CD8-positive, alpha-beta memory T cell (primary cell): ENCODE measurements around the gene NR2F2. TPM values are rescaled to one million over a fixed set of nuclear protein-coding genes. Genes with fewer than 3 reads are reported as not detected.

Experiments used
- CTCF ChIA-PET: fragments of 350-600 bp; sonication (Branson Sonifier 250); formaldehyde crosslinking; loops from one replicate; lab custom pipeline; 2021; ENCODE audit warnings: antibody characterized with exemption; lab: Charles Lee
- POLR2A ChIA-PET: fragments of 350-600 bp; sonication (Branson Sonifier 250); formaldehyde crosslinking; loops from one replicate; lab custom pipeline; 2021; ENCODE audit warnings: antibody characterized with exemption; lab: Charles Lee
- DNase-seq, 5 donors: peaks; one replicate each; pipeline versions ENCODE4 v3.0.0 to v3.0.0-alpha.2; 2020 to 2022; ENCODE audit warnings: mixed read lengths in 1 of 5
- H3K27ac ChIP-seq: one replicate; pipeline ENCODE4 v1.7.0; 2013; ENCODE audit warnings: low read depth, mild to moderate bottlenecking, low read length, moderate library complexity
- H3K27me3 ChIP-seq: 2 replicates; pipeline ENCODE4 v1.7.0; 2013; ENCODE audit warnings: low read length, mild to moderate bottlenecking; ENCODE audit not compliant: insufficient read depth, poor library complexity, severe bottlenecking
- H3K36me3 ChIP-seq: 2 replicates; pipeline ENCODE4 v1.7.0; 2013; ENCODE audit warnings: mild to moderate bottlenecking, low read length, moderate library complexity; ENCODE audit not compliant: insufficient read depth
- H3K4me1 ChIP-seq: 2 replicates; pipeline ENCODE4 v1.7.0; 2013; ENCODE audit warnings: mild to moderate bottlenecking, low read length, moderate library complexity; ENCODE audit not compliant: insufficient read depth
- H3K4me3 ChIP-seq: 2 replicates; pipeline ENCODE4 v1.7.0; 2013; ENCODE audit warnings: mild to moderate bottlenecking, low read length
- H3K9me3 ChIP-seq: 2 replicates; pipeline ENCODE4 v1.7.0; 2013; ENCODE audit warnings: mild to moderate bottlenecking, low read length
- H3K27ac Mint-ChIP-seq, 8 donors: one replicate each; pipeline ENCODE4 v1.8.0; 2020 to 2021; ENCODE audit warnings: mixed read lengths in 8 of 8, mild to moderate bottlenecking in 6 of 8, inconsistent platforms in 3 of 8, moderate library complexity in 3 of 8
- H3K27me3 Mint-ChIP-seq, 2 donors: one replicate each; pipeline ENCODE4 v1.8.0; 2020 to 2021; ENCODE audit warnings: mixed read lengths in 2 of 2, mild to moderate bottlenecking in 1 of 2, moderate library complexity in 1 of 2
- H3K36me3 Mint-ChIP-seq, 3 donors: one replicate each; pipeline ENCODE4 v1.8.0; 2020 to 2021; ENCODE audit warnings: mixed read lengths in 3 of 3, inconsistent platforms in 1 of 3, mild to moderate bottlenecking in 1 of 3
- H3K4me1 Mint-ChIP-seq, 3 donors: one replicate each; pipeline ENCODE4 v1.8.0; 2020 to 2021; ENCODE audit warnings: mixed read lengths in 3 of 3, inconsistent platforms in 1 of 3, mild to moderate bottlenecking in 1 of 3
- H3K4me3 Mint-ChIP-seq, 7 donors: one replicate each; pipeline ENCODE4 v1.8.0; 2020 to 2021; ENCODE audit warnings: mixed read lengths in 7 of 7, mild to moderate bottlenecking in 6 of 7, moderate library complexity in 4 of 7, inconsistent platforms in 2 of 7
- H3K9me3 Mint-ChIP-seq, 5 donors: one replicate each; pipeline ENCODE4 v1.8.0; 2020 to 2022; ENCODE audit warnings: mixed read lengths in 5 of 5, mild to moderate bottlenecking in 3 of 5, moderate library complexity in 2 of 5, inconsistent platforms in 1 of 5
- polyA plus RNA-seq: library from polyadenylated mRNA; unstranded; fragments of 300-500 nt; fragmentation: Illumina TruSeq; gene quantifications from one replicate; pipeline ENCODE4 v1.2.3, GENCODE V29; 2021
- total RNA-seq, 2 experiments: library from RNA; stranded (reverse); gene quantifications; one replicate each; pipeline ENCODE4 v1.2.3, GENCODE V29; 2021

Gene NR2F2
- total and polyA plus RNA-seq, 3 experiments from 2014 or later: not detected

DNA sequence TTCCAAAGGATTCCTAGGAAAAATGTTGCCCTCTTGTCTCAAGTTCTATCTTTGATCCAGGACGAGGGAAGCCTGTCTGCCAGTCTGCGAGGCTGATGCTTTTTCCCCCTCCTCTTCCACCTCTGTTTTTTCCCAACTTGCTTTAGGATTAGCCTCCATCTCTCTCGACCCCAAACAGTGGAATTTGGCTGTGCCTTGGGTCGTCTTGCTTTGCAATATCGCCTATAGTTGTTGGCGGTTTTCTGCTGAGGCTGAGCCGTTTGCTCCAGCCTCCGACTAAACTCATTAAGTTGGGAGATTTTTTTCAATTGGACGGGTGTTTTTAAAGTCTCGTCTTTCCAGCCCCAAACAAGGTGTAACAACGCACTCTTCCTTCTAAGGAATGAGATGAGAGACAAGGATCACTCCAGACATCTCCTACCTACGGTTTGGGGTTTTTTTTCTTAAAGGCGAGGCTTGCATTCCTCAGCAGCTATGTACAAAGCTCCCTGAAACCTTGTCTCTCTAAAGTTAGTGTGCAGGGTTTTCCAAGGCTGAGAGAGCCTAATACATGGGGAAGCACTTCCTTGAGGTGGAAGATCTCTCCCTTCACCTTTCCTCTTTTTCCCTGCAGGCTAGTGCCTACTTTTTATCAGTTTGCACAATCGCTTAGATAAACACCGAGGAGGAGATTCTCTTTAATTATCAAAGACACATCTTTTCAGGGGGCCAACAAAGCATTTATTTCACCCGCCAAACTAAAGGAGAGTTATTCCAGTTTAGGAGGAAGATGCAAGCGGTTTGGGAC is 4.8 kb upstream of the NR2F2 start:
- H3K4me3 ChIP-seq: peak overlapping the region; percentile 15
- CTCF ChIA-PET: no interaction called here
- no peak for DNase-seq
- Mint-ChIP-seq H3K4me3 (peak overlapping the region in 1 of 7 donors; percentile 4), H3K27me3 (peaks cover 64 to 78% of the 10 kb centered on the region in 2 donors), H3K27ac (peak overlapping the region in 1 of 8 donors; percentile 34), H3K36me3 (peaks cover 0 to 4% (median 0%) of the 10 kb centered on the region in 3 donors), H3K9me3 (peaks cover 0 to 32% (median 13%) of the 10 kb centered on the region in 5 donors), H3K4me1 (peaks cover 5 to 23% (median 12%) of the 10 kb centered on the region in 3 donors)
- peaks cover 69% of the 10 kb centered on the region for H3K27me3 ChIP-seq
- H3K9me3 ChIP-seq: no peaks in the 10 kb centered on the region
- no peaks in the 10 kb centered on the region for H3K36me3 ChIP-seq
- POLR2A ChIA-PET: no interaction called here
- H3K27ac ChIP-seq: peak overlapping the region; percentile 67
- no peaks in the 10 kb centered on the region for H3K4me1 ChIP-seq

- ChIA-PET POLR2A (no interaction called here), CTCF (no interaction called here)
- no peaks in the 10 kb centered on the region for H3K4me1 ChIP-seq
- peaks cover 0 to 4% (median 0%) of the 10 kb centered on the region in 3 donors for H3K36me3 Mint-ChIP-seq
- H3K9me3 ChIP-seq: no peaks in the 10 kb centered on the region
- DNase-seq: no peak
- H3K27me3 ChIP-seq: peaks cover 68% of the 10 kb centered on the region
- peaks cover 65 to 76% of the 10 kb centered on the region in 2 donors for H3K27me3 Mint-ChIP-seq
- H3K4me3 ChIP-seq: peak overlapping the region; percentile 17
- no peaks in the 10 kb centered on the region for H3K36me3 ChIP-seq
- H3K4me1 Mint-ChIP-seq: peaks cover 7 to 28% (median 12%) of the 10 kb centered on the region in 3 donors
- peak overlapping the region; percentile 67 for H3K27ac ChIP-seq
- H3K27ac Mint-ChIP-seq: peak overlapping the region in 2 of 8 donors; percentile 4 to 34
- peaks cover 0 to 32% (median 13%) of the 10 kb centered on the region in 5 donors for H3K9me3 Mint-ChIP-seq
- H3K4me3 Mint-ChIP-seq: peak overlapping the region in 1 of 7 donors; percentile 40
Measured at GRCh38 chr15:96326328-96327154, 4.0 kb upstream of the NR2F2 start.

DNA sequence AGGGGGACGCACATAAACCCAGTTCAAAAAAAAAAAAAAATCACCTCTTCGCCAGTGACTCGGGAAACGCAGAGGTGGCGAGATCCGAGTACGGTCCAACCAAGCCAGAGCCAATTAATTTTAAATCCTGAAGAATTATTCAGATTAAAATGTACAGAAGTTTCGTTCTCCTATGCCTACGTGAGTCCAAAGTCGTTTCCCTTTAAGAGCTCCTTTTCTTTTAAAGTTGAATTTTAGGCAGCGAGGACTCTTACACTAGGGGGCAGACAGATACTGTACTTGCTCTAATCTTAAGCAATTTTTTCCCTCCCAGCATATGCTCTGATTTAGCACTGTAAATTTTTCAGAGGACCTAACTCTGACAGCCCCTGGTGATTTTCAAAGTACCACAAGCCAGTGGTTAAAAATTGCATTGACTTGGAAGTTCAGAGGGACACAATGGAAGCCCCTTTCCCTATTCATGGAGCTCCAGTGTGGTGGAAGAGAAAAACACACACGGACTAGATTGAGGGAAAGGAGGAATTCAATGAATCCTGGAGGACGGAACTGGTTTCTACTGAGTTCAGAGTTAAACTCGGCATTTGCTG is 3.3 kb upstream of the NR2F2 start:
- peaks cover 0 to 4% (median 0%) of the 10 kb centered on the region in 3 donors for H3K36me3 Mint-ChIP-seq
- H3K9me3 Mint-ChIP-seq: peaks cover 0 to 34% (median 13%) of the 10 kb centered on the region in 5 donors
- Histone ChIP-seq H3K36me3 (no peaks in the 10 kb centered on the region), H3K9me3 (no peaks in the 10 kb centered on the region), H3K4me1 (no peaks in the 10 kb centered on the region), H3K27ac (peak overlapping the region; percentile 67), H3K27me3 (peaks cover 68% of the 10 kb centered on the region), H3K4me3 (peak overlapping the region; percentile 17)
- no peak overlapping the region for H3K4me3 Mint-ChIP-seq
- peak overlapping the region in 1 of 8 donors; percentile 4 for H3K27ac Mint-ChIP-seq
- DNase-seq: no peak
- peaks cover 66 to 78% of the 10 kb centered on the region in 2 donors for H3K27me3 Mint-ChIP-seq
- CTCF ChIA-PET: no interaction called here
- H3K4me1 Mint-ChIP-seq: peaks cover 8 to 29% (median 12%) of the 10 kb centered on the region in 3 donors
- POLR2A ChIA-PET: no interaction called here

GRCh38 chr15:96328181-96328876 is 2.2 kb upstream of the NR2F2 start:
- POLR2A ChIA-PET: no interaction called here
- CTCF ChIA-PET: no interaction called here
- Histone ChIP-seq H3K27me3 (peaks cover 68% of the 10 kb centered on the region), H3K9me3 (no peaks in the 10 kb centered on the region), H3K4me3 (no peak overlapping the region), H3K27ac (no peak overlapping the region), H3K36me3 (no peaks in the 10 kb centered on the region), H3K4me1 (no peaks in the 10 kb centered on the region)
- H3K4me1 Mint-ChIP-seq: peaks cover 14 to 37% (median 17%) of the 10 kb centered on the region in 3 donors
- H3K27ac Mint-ChIP-seq: no peak overlapping the region
- peaks cover 0 to 39% (median 13%) of the 10 kb centered on the region in 5 donors for H3K9me3 Mint-ChIP-seq
- no peak overlapping the region for H3K4me3 Mint-ChIP-seq
- no peak for DNase-seq
- H3K27me3 Mint-ChIP-seq: peaks cover 72 to 86% of the 10 kb centered on the region in 2 donors
- H3K36me3 Mint-ChIP-seq: peaks cover 0 to 4% (median 0%) of the 10 kb centered on the region in 3 donors

GRCh38 chr15:96328877-96329195 is 1.7 kb upstream of the NR2F2 start:
- peak overlapping the region in 1 of 8 donors; percentile 2 for H3K27ac Mint-ChIP-seq
- no peak overlapping the region for H3K4me3 Mint-ChIP-seq
- H3K9me3 Mint-ChIP-seq: peaks cover 0 to 39% (median 13%) of the 10 kb centered on the region in 5 donors
- Histone ChIP-seq H3K27ac (no peak overlapping the region), H3K4me3 (no peak overlapping the region), H3K9me3 (no peaks in the 10 kb centered on the region), H3K27me3 (peaks cover 67% of the 10 kb centered on the region), H3K4me1 (no peaks in the 10 kb centered on the region), H3K36me3 (no peaks in the 10 kb centered on the region)
- peaks cover 71 to 86% of the 10 kb centered on the region in 2 donors for H3K27me3 Mint-ChIP-seq
- ChIA-PET POLR2A (no interaction called here), CTCF (no interaction called here)
- DNase-seq: no peak
- peaks cover 15 to 42% (median 17%) of the 10 kb centered on the region in 3 donors for H3K4me1 Mint-ChIP-seq
- peaks cover 0 to 4% (median 0%) of the 10 kb centered on the region in 3 donors for H3K36me3 Mint-ChIP-seq

DNA sequence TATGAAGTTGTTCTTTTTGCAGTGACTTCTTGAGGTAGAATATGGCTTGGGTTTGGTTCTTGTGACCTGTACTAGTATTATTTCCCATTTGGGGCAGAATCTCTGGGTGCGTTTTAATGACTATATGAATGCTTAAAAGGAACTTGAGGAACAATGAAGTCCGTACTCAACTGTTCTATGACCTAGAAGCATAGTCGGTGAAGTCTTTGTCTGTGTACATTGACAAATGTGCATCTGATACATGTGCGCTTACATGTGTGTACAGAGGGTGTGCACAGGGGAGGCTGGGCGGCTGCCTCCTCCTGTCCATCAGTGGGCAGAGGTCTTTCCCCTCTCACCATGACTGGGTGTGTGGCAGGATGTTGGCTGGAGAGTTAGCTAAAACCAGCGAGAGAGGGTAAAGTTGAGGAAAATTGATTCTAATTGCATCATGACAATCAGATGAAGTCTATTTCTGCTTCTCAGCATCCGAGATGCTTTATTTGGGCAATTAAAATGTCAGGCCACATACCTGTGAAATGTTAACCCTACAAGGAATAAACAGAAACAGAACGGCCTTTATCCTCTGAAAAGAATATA is 1.0 kb upstream of the NR2F2 start:
- Histone ChIP-seq H3K9me3 (no peaks in the 10 kb centered on the region), H3K36me3 (no peaks in the 10 kb centered on the region), H3K4me1 (no peaks in the 10 kb centered on the region), H3K27ac (peak overlapping the region; percentile 35), H3K27me3 (peaks cover 65% of the 10 kb centered on the region), H3K4me3 (no peak overlapping the region)
- H3K4me1 Mint-ChIP-seq: peaks cover 15 to 44% (median 17%) of the 10 kb centered on the region in 3 donors
- POLR2A ChIA-PET: no interaction called here
- CTCF ChIA-PET: no interaction called here
- H3K9me3 Mint-ChIP-seq: peaks cover 0 to 39% (median 12%) of the 10 kb centered on the region in 5 donors
- H3K27ac Mint-ChIP-seq: no peak overlapping the region
- no peak for DNase-seq
- peaks cover 70 to 86% of the 10 kb centered on the region in 2 donors for H3K27me3 Mint-ChIP-seq
- peaks cover 0 to 4% (median 0%) of the 10 kb centered on the region in 3 donors for H3K36me3 Mint-ChIP-seq
- peak overlapping the region in 6 of 7 donors; percentile 44 to 85 (median 76) for H3K4me3 Mint-ChIP-seq

- H3K4me1 Mint-ChIP-seq: peaks cover 15 to 44% (median 17%) of the 10 kb centered on the region in 3 donors
- peaks cover 0 to 4% (median 0%) of the 10 kb centered on the region in 3 donors for H3K36me3 Mint-ChIP-seq
- H3K27me3 ChIP-seq: peaks cover 63% of the 10 kb centered on the region
- no peaks in the 10 kb centered on the region for H3K9me3 ChIP-seq
- H3K4me3 ChIP-seq: no peak overlapping the region
- H3K27ac ChIP-seq: peak overlapping the region; percentile 35
- peak overlapping the region; percentile 60 to 85 (median 73) for H3K4me3 Mint-ChIP-seq
- no peaks in the 10 kb centered on the region for H3K4me1 ChIP-seq
- H3K36me3 ChIP-seq: no peaks in the 10 kb centered on the region
- peaks cover 71 to 86% of the 10 kb centered on the region in 2 donors for H3K27me3 Mint-ChIP-seq
- H3K9me3 Mint-ChIP-seq: peaks cover 0 to 41% (median 12%) of the 10 kb centered on the region in 5 donors
- ChIA-PET POLR2A (no interaction called here), CTCF (no interaction called here)
- H3K27ac Mint-ChIP-seq: peak overlapping the region in 1 of 8 donors; percentile 82
- DNase-seq: no peak
Measured at GRCh38 chr15:96330064-96330449, 443 bp upstream of the NR2F2 start.
